Keratinocyte (primary cell): ENCODE measurements around the gene USP47. TPM values are rescaled to one million over a fixed set of nuclear protein-coding genes. Genes with fewer than 3 reads are reported as not detected.

Source experiments
- DNase-seq: peaks from one replicate; pipeline ENCODE4 v3.0.0-alpha.2; 2011; ENCODE audit warnings: low read depth, missing footprints, low spot score
- FAIRE-seq: peaks from 2 replicates; lab custom pipeline; 2011; peaks lifted over from hg19 to GRCh38; lab: Jason Lieb, UNC
- H2AFZ ChIP-seq: 2 replicates; pipeline ENCODE4 v1.6.0; 2012; ENCODE audit warnings: low read length, control low read depth, inconsistent platforms; ENCODE audit not compliant: control insufficient read depth
- H3K27ac ChIP-seq: 2 replicates; pipeline ENCODE4 v1.5.1; 2011; ENCODE audit warnings: low read length; ENCODE audit not compliant: control insufficient read depth, insufficient read depth
- H3K27me3 ChIP-seq: 3 replicates; pipeline ENCODE4 v1.6.0; 2011; ENCODE audit warnings: low read length; ENCODE audit not compliant: control insufficient read depth, insufficient read depth; ENCODE audit errors: extremely low read depth
- H3K36me3 ChIP-seq, 2 experiments: 2 replicates in 1 of 2; 3 replicates in 1 of 2; pipeline ENCODE4 v1.5.1; 2011; ENCODE audit warnings: low read length in 2 of 2, mild to moderate bottlenecking in 1 of 2; ENCODE audit not compliant: control insufficient read depth in 2 of 2, insufficient read depth in 2 of 2; ENCODE audit errors: extremely low read depth in 1 of 2
- H3K4me1 ChIP-seq: 3 replicates; pipeline ENCODE4 v1.5.1; 2011; ENCODE audit warnings: low read length; ENCODE audit not compliant: control insufficient read depth, insufficient read depth; ENCODE audit errors: extremely low read depth
- H3K4me2 ChIP-seq: 3 replicates; pipeline ENCODE4 v1.6.0; 2011; ENCODE audit warnings: low read depth, low read length; ENCODE audit not compliant: control insufficient read depth, insufficient read depth; ENCODE audit errors: extremely low read depth
- H3K4me3 ChIP-seq, 3 experiments: fragments of 200-600 bp in 1 of 3; sonication (generic) in 1 of 3; 2 replicates in 2 of 3; 3 replicates in 1 of 3; pipeline ENCODE4 v1.5.1; 2011 to 2016; ENCODE audit warnings: low read length in 3 of 3, mild to moderate bottlenecking in 3 of 3, control low read depth in 2 of 3, inconsistent platforms in 1 of 3, low read depth in 1 of 3, mixed read lengths in 1 of 3, mixed run types in 1 of 3, moderate library complexity in 1 of 3; ENCODE audit not compliant: control insufficient read depth in 2 of 3, insufficient read depth in 2 of 3; ENCODE audit errors: extremely low read depth in 1 of 3
- H3K79me2 ChIP-seq: 2 replicates; pipeline ENCODE4 v1.6.0; 2012; ENCODE audit warnings: low read length; ENCODE audit not compliant: control insufficient read depth, insufficient read depth
- H3K9ac ChIP-seq: 3 replicates; pipeline ENCODE4 v1.6.0; 2011; ENCODE audit warnings: low read length; ENCODE audit not compliant: control insufficient read depth, insufficient read depth; ENCODE audit errors: extremely low read depth
- H3K9me1 ChIP-seq: 3 replicates; pipeline ENCODE4 v1.6.0; 2011; ENCODE audit warnings: low read length; ENCODE audit not compliant: control insufficient read depth, insufficient read depth; ENCODE audit errors: extremely low read depth
- H3K9me3 ChIP-seq: 2 replicates; pipeline ENCODE4 v1.5.1; 2012; ENCODE audit warnings: low read depth, low read length; ENCODE audit not compliant: control insufficient read depth
- H4K20me1 ChIP-seq: 3 replicates; pipeline ENCODE4 v1.6.0; 2011; ENCODE audit warnings: low read length; ENCODE audit not compliant: control insufficient read depth, insufficient read depth; ENCODE audit errors: extremely low read depth
- EZH2 ChIP-seq: IDR thresholded peaks from one replicate; pipeline ENCODE4 v1.6.1; 2012; ENCODE audit warnings: inconsistent platforms, mild to moderate bottlenecking, low read length, moderate library complexity
- dilution Hi-C: fragments of 300-500 bp; cut with MboI; formaldehyde crosslinking; loops from one replicate; pipeline ENCODE4 v1.7.0; 2020; ENCODE audit warnings: low sequenced_read_pairs; ENCODE audit not compliant: extremely low pct_ligation_motif_present
- polyA plus RNA-seq, 5 experiments: library from polyadenylated mRNA; depleted of rRNA in 3 of 5; stranded (reverse) in 3 of 5; stranded (forward) in 1 of 5; unstranded in 1 of 5; fragments of >200 nt; gene quantifications; 1 replicate in 1 of 5; 2 replicates in 3 of 5; 3 replicates in 1 of 5; pipeline versions ENCODE4 v1.2.1 to v1.2.3, GENCODE V29; 2011 to 2012; ENCODE audit warnings: missing spikeins in 2 of 5, low read depth in 1 of 5, low replicate concordance in 1 of 5
- TF ChIP-seq, protein P1 (sequence below), 3 experiments: IDR thresholded peaks in 1 of 3; conservative IDR thresholded peaks in 1 of 3; optimal IDR thresholded peaks in 1 of 3; 2 replicates in 2 of 3; 3 replicates in 1 of 3; pipeline versions ENCODE3 to v1.5.1; 2011; ENCODE audit warnings: low read length in 3 of 3, mild to moderate bottlenecking in 3 of 3, moderate library complexity in 2 of 3, control low read depth in 1 of 3, inconsistent platforms in 1 of 3; ENCODE audit not compliant: insufficient read depth in 2 of 3; ENCODE audit errors: extremely low read depth in 1 of 3

USP47 gene
- polyA plus RNA-seq, 1 donor (not counting 4 experiments of a cell fraction or from before 2014, with no cell fraction given), result 22.4 TPM

DNA sequence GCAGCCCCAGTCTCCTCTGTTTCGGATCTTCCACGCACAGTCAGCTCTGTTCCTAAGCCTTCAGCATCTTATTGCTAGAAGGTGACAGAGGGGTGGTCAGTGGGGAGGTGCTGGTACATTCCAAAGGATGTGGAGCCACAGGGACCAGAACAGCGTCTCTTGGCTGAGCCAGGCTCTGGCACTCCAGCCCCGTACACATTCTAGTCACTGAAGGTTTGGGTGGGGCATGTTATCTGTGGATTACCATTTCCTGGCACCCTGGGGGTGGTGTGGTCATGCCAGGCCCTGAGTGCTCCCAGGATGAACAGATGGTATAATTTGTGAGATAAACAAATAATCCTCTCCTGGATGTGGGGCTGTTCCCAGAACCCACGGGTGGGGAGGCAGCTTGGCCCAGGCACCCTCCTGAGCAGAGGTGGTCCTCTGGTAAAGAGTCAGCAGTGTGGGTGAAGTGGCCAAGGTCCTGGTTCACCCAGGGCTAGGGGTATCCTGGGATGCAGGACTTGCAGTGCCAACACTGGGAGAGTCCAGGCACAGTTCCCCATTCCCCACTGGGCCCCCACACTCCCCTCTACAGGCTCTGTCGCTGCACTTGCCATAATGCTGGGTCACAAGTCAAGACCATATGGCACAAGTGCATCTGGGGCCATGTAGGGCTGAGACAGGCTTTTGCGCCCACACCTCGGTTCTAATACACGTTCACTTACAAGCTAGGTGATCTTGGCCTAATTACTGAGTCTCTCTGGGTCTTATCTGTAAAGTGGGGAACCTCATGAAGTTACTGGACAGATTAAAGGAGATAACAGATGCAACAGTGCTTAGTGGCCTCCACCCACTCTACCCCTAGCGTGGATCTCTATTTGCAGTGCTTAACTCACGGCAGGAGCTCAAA, 133.7 kb downstream of the USP47 start:
- H3K4me3 ChIP-seq, result no peak overlapping the region
- H3K9me1 ChIP-seq, result no peaks in the 10 kb centered on the region
- H3K79me2 ChIP-seq, result peaks cover 22% of the 10 kb centered on the region
- peak; percentile 84 for FAIRE-seq
- no peak overlapping the region for H3K9ac ChIP-seq
- peaks cover 52% of the 10 kb centered on the region for H3K4me1 ChIP-seq
- TF ChIP-seq, protein P1, sequence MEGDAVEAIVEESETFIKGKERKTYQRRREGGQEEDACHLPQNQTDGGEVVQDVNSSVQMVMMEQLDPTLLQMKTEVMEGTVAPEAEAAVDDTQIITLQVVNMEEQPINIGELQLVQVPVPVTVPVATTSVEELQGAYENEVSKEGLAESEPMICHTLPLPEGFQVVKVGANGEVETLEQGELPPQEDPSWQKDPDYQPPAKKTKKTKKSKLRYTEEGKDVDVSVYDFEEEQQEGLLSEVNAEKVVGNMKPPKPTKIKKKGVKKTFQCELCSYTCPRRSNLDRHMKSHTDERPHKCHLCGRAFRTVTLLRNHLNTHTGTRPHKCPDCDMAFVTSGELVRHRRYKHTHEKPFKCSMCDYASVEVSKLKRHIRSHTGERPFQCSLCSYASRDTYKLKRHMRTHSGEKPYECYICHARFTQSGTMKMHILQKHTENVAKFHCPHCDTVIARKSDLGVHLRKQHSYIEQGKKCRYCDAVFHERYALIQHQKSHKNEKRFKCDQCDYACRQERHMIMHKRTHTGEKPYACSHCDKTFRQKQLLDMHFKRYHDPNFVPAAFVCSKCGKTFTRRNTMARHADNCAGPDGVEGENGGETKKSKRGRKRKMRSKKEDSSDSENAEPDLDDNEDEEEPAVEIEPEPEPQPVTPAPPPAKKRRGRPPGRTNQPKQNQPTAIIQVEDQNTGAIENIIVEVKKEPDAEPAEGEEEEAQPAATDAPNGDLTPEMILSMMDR (optimal IDR thresholded peaks at IDR 0.05 in 1 of 3, IDR thresholded peaks at IDR 0.05 in 1 of 3, conservative IDR thresholded peaks at IDR 0.05 in 1 of 3; ENCODE audit: extremely low read depth in 1 of 3, insufficient read depth in 2 of 3, low read length in 3 of 3), result no peak
- TF ChIP-seq EZH2, result no peak
- H3K9me3 ChIP-seq, result no peaks in the 10 kb centered on the region
- no peak overlapping the region for H3K27ac ChIP-seq
- no peak overlapping the region for H2AFZ ChIP-seq
- no peaks in the 10 kb centered on the region for H4K20me1 ChIP-seq
- peak overlapping the region; percentile 4 for H3K4me2 ChIP-seq
- peaks cover 17 to 31% of the 10 kb centered on the region in 2 experiments for H3K36me3 ChIP-seq
- no peaks in the 10 kb centered on the region for H3K27me3 ChIP-seq
- no peak for DNase-seq
- dilution Hi-C loops, result no loop called here

DNA sequence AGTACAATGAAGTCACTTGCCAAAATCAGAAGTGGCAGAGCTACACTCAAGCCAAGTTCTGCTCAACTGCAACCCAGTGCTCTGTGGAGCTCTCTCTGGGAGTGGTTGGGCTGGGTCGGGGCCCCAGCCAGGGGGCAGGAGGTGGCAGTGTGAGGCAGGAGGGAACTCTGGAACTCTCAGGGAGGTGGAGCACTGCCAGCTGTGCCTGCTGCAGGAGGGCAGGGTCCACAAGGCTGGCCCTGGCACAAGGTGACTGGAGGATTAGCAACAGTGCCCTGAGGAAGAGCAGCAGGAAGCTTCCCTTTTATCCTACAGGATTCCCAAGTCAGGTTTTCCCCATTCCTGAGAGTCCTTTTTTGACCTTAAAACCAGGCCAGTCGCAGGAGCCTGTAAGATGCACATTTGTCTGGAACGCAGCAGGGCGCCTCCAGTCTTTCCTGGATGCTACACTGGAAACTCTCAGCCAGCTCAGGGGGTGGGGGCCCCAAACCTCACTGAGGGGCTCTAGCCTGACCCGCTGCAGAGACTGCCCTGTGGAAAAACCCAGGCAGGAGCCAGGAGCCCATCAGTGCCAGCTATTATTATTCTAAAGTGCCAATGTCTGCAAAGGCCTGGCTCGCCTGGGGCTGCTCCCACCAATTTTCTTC, 134.8 kb downstream of the USP47 start:
- H2AFZ ChIP-seq, result no peak overlapping the region
- DNase-seq, result no peak
- peak; percentile 81 for FAIRE-seq

More for the DNA sequence above, 134.8 kb downstream of the USP47 start:
- Histone ChIP-seq H3K9ac (peak overlapping the region; percentile 17), H3K4me3 (no peak overlapping the region), H3K9me1 (no peaks in the 10 kb centered on the region), H3K36me3 (peaks cover 15 to 29% of the 10 kb centered on the region in 2 experiments), H4K20me1 (no peaks in the 10 kb centered on the region), H3K4me1 (peaks cover 63% of the 10 kb centered on the region), H3K27me3 (no peaks in the 10 kb centered on the region), H3K79me2 (peaks cover 30% of the 10 kb centered on the region), H3K9me3 (no peaks in the 10 kb centered on the region), H3K4me2 (peak overlapping the region; percentile 74), H3K27ac (peak overlapping the region; percentile 61)
- dilution Hi-C loops, result no loop called here
- no peak for TF ChIP-seq EZH2
- TF ChIP-seq, protein P1 (optimal IDR thresholded peaks at IDR 0.05 in 1 of 3, IDR thresholded peaks at IDR 0.05 in 1 of 3, conservative IDR thresholded peaks at IDR 0.05 in 1 of 3; ENCODE audit: extremely low read depth in 1 of 3, insufficient read depth in 2 of 3, low read length in 3 of 3), result peak in 1 of 3 experiments; percentile 26
